Kidney glomerular epithelial cell (primary cell): ENCODE measurements around the gene GNGT1.
"Not testable (repeated sequence)": the region's sequence is repeated elsewhere in the genome, so short reads cannot be mapped to it uniquely, and the experiment has no call there.

Experiments used
- DNase-seq: peaks from one replicate; lab custom pipeline; 2025; lab: John Stamatoyannopoulos, UW

GNGT1 gene

GRCh38 chr7:93910076-93910994 lies 4.0 kb downstream of the GNGT1 start:
- DNase-seq = no peak

DNA sequence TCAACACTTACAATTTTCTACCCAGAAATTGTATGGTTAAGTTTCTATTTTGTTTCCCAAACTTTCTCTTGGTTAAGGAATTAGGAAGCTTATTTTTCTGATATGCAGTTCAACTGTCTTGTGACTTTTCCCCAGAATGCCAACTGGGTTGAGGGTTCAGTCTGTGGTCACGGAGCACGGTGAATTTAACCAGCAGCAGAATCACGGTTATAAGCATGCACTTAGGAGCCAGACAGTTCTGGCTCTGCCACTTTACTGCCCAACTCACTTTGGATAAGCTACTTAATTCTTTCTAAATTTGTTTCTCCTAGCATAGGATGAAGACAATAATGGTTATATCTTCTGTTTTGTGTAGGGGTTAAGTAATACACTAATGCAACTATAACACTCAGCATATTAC lies 4.9 kb downstream of the GNGT1 start:
- not testable (repeated sequence) for DNase-seq

GRCh38 chr7:93911661-93912060 lies 5.3 kb downstream of the GNGT1 start:
- peak; percentile 12 for DNase-seq

DNA sequence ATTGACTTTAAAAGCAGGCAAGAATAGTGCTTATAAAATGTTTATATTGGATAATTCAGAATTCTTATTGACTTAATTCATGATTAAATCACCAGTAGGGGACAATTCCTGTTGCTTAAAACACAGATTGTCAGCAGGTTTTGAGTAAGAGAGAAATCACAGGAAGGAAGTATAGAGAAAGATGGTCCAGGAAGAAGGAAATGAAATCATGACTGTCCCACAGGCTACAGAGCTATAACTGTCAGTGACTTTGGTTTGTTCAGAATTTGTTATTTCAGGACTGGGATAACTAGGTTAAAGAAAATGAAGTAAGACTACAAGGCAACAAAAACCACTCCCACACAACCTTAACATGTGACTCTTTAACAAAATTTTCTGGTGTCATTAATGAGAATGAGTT lies 6.8 kb downstream of the GNGT1 start:
- no peak for DNase-seq

DNA sequence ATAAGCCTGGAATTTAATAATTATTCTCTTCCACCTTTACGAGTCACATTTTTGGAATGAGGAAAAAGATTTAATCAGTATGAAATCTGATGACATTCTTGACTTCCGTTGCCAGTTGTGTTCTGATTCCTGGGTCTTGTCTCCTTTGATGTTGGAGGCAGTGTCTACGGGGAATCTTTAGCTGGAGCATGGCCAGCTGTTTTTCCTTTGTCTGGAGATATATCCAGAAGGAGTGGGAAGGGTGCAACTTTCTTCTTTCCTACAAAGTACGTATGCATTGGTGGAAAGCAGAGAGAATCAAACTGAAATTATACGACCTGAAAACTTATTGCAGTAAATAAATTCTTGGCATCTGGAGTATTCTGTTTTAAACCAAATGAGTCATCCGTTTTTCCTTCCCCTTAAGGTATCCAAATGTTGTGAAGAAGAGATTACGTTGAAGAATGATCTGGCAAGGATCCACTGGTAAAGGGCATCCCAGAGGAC lies 8.3 kb downstream of the GNGT1 start:
- no peak for DNase-seq

- DNase-seq = not testable (repeated sequence)
Observed at GRCh38 chr7:93915206-93915842, 9.0 kb downstream of the GNGT1 start.

- DNase-seq = not testable (repeated sequence)
Observed at GRCh38 chr7:93915888-93916287, 9.5 kb downstream of the GNGT1 start.

DNA sequence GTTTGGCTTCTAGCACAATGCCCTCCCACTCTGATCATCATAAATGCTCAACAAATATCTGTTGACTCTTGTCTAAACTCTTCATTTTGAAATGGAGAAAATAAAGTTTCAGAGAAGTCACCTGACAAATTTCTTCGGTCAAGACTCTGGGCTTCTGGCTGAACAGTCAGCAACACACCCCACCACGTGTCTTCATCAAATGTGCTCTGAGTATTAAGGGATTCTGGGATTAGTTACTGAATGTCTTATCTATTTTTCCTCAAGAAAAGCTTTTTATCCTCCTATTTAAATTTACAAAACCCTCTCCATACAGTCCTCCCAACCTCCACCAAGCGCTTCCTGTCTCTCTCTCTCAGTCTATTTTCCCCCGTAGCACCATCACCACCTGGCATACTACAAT lies 9.9 kb downstream of the GNGT1 start:
- DNase-seq = not testable (repeated sequence)

- peak; percentile 40 for DNase-seq
Observed at GRCh38 chr7:93920496-93921182, 14.3 kb downstream of the GNGT1 start.

DNA sequence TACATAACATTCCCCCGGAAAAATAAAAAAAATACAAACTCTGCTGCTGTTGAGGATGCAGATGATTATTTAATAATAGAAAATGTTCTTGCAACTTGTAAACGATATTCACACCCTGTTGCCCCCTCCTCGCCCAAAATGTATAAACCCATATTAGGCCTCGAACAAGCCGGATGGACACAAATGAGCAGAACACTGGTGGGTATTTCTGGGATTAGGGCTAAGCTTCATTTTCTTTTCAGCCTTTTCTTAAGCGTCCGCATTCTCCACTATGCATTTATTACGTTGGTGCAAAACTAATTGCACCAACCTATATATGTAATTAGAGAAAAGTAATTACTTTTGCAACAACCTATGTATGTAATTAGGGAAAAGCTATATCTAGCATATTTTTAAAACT lies 14.8 kb downstream of the GNGT1 start:
- DNase-seq = no peak

GRCh38 chr7:93921607-93922566 lies 15.5 kb downstream of the GNGT1 start, which contains the start of gene GNG11:
Gene GNG11, plus strand, starts transcription at chr7:93921735. Its CDS starts 403 bp downstream, at chr7:93922138.
- DNase-seq = peak; percentile 76

GRCh38 chr7:93923296-93923695 lies 16.9 kb downstream of the GNGT1 start:
- no peak for DNase-seq

- DNase-seq = no peak
Observed at GRCh38 chr7:93923942-93924341, 17.6 kb downstream of the GNGT1 start.

DNA sequence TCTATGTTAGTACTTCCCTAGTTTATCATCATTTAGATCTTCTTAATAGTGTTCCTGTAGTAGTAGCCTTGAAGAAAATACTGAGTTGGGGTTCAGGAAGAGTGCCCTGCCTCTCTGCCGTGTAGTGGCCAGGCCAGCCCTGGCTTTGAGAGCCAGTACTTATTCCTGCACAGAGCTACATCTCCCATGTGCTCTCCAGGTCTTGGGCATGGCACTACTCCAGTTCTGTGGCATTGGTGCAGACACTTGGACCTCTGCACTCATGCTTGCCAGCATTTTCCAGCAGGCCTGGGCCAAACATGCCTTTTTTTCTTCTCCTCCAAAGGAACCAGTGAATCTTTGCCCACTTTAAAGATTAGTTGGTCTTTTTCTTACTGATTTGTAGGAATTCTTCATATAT lies 20.4 kb downstream of the GNGT1 start:
- no peak for DNase-seq

- no peak for DNase-seq
Observed at GRCh38 chr7:93927585-93927984, 21.2 kb downstream of the GNGT1 start.

- DNase-seq = no peak
Observed at GRCh38 chr7:93931655-93932054, 25.3 kb downstream of the GNGT1 start.

- DNase-seq = no peak
Observed at GRCh38 chr7:93933156-93933555, 26.8 kb downstream of the GNGT1 start.

GRCh38 chr7:93935102-93935501 lies 28.7 kb downstream of the GNGT1 start:
- DNase-seq = no peak

DNA sequence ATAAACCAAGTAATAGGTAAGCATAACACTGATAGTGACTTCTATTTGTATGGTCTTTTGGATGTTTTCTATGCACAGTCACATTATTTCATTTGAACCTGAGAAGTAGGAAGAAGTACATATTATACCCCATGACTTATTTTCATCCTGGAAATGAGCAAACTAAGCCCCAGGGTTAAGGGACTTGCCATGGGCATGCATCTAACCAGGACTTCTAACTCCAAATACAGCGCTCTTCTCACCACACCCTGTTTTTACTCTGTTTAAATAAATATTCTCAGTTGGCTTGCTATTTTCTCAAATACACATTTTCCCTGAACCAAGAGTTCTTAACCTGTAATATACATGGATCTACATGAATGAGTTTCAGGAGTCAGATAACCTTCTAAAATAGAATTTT lies 31.5 kb downstream of the GNGT1 start:
- DNase-seq = no peak

- DNase-seq = no peak
Observed at GRCh38 chr7:93938293-93938692, 31.9 kb downstream of the GNGT1 start.

GRCh38 chr7:93941945-93942344 lies 35.6 kb downstream of the GNGT1 start:
- DNase-seq = no peak
